Sigmoid colon (tissue), 7 donors: Measurements from ENCODE around the gene PSAP. TPM values are rescaled to one million over a fixed set of nuclear protein-coding genes. Genes with fewer than 3 reads are reported as not detected.

Source experiments
- DNase-seq: peaks from one replicate; pipeline ENCODE4 v3.0.0-alpha.2; 2019
- H3K27ac ChIP-seq, 4 donors: fragments of 200-600 bp; sonication (generic); one replicate each; pipeline ENCODE4 v1.5.1; 2016 to 2019; ENCODE audit warnings: mild to moderate bottlenecking in 1 of 4
- H3K27me3 ChIP-seq, 3 donors: fragments of 200-600 bp; sonication (generic); one replicate each; pipeline ENCODE4 v1.5.1; 2019; ENCODE audit warnings: mild to moderate bottlenecking in 1 of 3
- H3K36me3 ChIP-seq, 4 donors: fragments of 200-600 bp; sonication (generic); one replicate each; pipeline ENCODE4 v1.5.1; 2016 to 2019
- H3K4me1 ChIP-seq, 4 donors: fragments of 200-600 bp; sonication (generic); one replicate each; pipeline ENCODE4 v1.5.1; 2017 to 2019
- H3K4me3 ChIP-seq, 4 donors: fragments of 200-600 bp; sonication (generic); one replicate each; pipeline ENCODE4 v1.5.1; 2017 to 2019; ENCODE audit warnings: mild to moderate bottlenecking in 2 of 4, moderate library complexity in 1 of 4
- H3K9me3 ChIP-seq, 4 donors: fragments of 200-600 bp in 3 of 4; sonication (generic) in 3 of 4; one replicate each; pipeline versions ENCODE4 v1.5.1 to v1.6.1; 2013 to 2019
- EP300 ChIP-seq, 4 donors: sonication (generic); formaldehyde crosslinking; IDR thresholded peaks; one replicate each; pipeline ENCODE4 v1.6.1; 2017; ENCODE audit warnings: antibody characterized with exemption in 4 of 4
- POLR2A ChIP-seq, 2 donors: fragments of 450-650 bp; IDR thresholded peaks; one replicate each; pipeline ENCODE4 v1.6.1; 2016; ENCODE audit warnings: antibody characterized with exemption in 2 of 2, mild to moderate bottlenecking in 2 of 2, moderate library complexity in 2 of 2
- POLR2AphosphoS5 ChIP-seq, 4 donors: sonication (generic); formaldehyde crosslinking; IDR thresholded peaks; one replicate each; pipeline ENCODE4 v1.6.1; 2017; ENCODE audit warnings: antibody characterized with exemption in 4 of 4
- WGBS, 2 donors: extraction: QIAGEN DNeasy Blood & Tissue Kit; methylation state at CpG; one replicate each; pipeline ENCODE4 v1.1.7; 2013; 5-methylcytosine and 5-hydroxymethylcytosine counted together
- intact Hi-C: fragments of 100-400 bp; cut with DNase I; formaldehyde crosslinking; loops from one replicate; pipeline ENCODE4 v1.15.1; 2023
- polyA plus RNA-seq, 3 donors: library from polyadenylated mRNA; stranded (reverse); fragments of 200-250 nt; gene quantifications; one replicate each; pipeline ENCODE4 v1.2.3, GENCODE V29; 2013
- total RNA-seq, 4 donors: library from RNA; depleted of rRNA; stranded (reverse); fragments of >200 nt; gene quantifications; one replicate each; pipeline ENCODE4 v1.1.0, GENCODE V29; 2016
- TF ChIP-seq, protein P1 (sequence below), 4 experiments: fragments of 450-650 bp in 3 of 4; fragments of 200-600 bp in 1 of 4; IDR thresholded peaks; one replicate each; pipeline ENCODE4 v1.5.1; 2016 to 2019; ENCODE audit warnings: antibody characterized with exemption in 4 of 4, mild to moderate bottlenecking in 3 of 4, moderate library complexity in 2 of 4
- donor health status: healthy with polysubstance abuse.
- donor health status: Bipolar disorder and iron deficiency.
- donor health status: healthy.

PSAP gene
- total and polyA plus RNA-seq, 7 donors: 200 to 960 (median 636) TPM

DNA sequence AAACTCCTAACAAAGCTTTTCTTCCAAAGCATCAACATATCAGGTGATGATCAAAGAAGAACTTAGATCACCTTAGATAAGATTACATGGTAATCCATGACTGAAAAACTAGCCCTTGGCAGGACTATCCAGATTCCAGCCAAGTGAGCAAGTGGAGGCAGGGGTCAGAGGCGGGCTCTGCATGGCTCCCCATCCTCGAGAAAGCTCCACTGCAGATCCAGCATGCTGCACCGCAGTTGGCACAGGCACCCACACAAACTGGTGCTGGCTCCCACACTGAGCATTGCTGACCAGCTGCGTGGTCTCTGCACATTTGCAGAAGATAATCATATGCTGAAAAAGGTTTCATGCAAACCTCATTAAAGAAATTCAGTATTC, 10.1 kb downstream of the PSAP start:
- intact Hi-C loops: no loop called here
- DNase-seq: no peak
- 76 to 85% methylated on average over 4 of the region's 4 CpGs for WGBS, 2 donors

DNA sequence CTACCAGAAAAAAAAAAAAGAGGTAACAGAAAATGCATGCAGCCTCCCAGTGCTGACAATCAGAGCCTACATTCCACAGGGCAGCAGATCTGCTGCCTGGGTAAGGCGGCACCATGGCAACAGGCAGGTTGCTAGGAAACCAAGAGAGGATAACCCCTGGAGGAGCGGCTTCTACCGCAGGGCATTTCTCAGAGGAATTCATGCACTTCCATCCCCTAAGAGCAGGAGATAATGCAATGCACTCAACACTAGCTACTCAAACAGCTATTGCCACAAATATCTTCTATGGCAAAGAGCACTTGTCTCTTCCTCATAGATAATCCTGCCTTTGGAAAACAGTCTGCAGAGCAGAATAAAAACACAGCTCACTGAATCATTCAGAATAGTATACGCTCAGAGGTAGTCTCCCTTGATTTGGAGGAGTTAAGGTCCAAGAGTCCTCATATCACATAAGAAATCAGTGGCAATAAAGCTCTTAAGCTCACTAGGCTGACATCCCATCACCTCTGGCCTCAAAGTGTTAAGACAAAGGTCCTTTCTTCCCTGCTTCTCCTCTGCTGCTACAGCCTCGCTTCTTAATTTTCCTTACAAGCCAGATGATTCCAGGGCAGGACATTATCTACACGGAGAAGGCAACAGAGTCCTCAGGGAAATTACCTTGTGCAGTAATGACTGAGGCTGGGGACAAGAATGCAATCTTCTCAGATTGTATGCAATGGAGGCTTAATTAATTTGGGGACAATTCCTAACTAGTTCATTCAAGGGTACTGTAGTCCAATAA, 10.7 kb downstream of the PSAP start:
- no peak for TF ChIP-seq EP300 (IDR thresholded peaks at IDR 0.05)
- TF ChIP-seq, protein P1, sequence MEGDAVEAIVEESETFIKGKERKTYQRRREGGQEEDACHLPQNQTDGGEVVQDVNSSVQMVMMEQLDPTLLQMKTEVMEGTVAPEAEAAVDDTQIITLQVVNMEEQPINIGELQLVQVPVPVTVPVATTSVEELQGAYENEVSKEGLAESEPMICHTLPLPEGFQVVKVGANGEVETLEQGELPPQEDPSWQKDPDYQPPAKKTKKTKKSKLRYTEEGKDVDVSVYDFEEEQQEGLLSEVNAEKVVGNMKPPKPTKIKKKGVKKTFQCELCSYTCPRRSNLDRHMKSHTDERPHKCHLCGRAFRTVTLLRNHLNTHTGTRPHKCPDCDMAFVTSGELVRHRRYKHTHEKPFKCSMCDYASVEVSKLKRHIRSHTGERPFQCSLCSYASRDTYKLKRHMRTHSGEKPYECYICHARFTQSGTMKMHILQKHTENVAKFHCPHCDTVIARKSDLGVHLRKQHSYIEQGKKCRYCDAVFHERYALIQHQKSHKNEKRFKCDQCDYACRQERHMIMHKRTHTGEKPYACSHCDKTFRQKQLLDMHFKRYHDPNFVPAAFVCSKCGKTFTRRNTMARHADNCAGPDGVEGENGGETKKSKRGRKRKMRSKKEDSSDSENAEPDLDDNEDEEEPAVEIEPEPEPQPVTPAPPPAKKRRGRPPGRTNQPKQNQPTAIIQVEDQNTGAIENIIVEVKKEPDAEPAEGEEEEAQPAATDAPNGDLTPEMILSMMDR (IDR thresholded peaks at IDR 0.05): no peak
- TF ChIP-seq POLR2AphosphoS5 (IDR thresholded peaks at IDR 0.05): no peak
- TF ChIP-seq POLR2A (IDR thresholded peaks at IDR 0.05): no peak
- 15 to 46% methylated on average over 6 of the region's 6 CpGs for WGBS, 2 donors
- Histone ChIP-seq H3K9me3 (no peaks in the 10 kb centered on the region), H3K4me3 (no peak overlapping the region), H3K36me3 (no peaks in the 10 kb centered on the region), H3K4me1 (peaks cover 0 to 90% (median 83%) of the 10 kb centered on the region in 4 donors), H3K27me3 (no peaks in the 10 kb centered on the region), H3K27ac (peak overlapping the region; percentile 5 to 73 (median 66))
- DNase-seq: peak; percentile 83
- intact Hi-C loops: no loop called here

More for the DNA sequence above, 10.1 kb downstream of the PSAP start:
- no peaks in the 10 kb centered on the region for H3K27me3 ChIP-seq
- H3K36me3 ChIP-seq: no peaks in the 10 kb centered on the region
- TF ChIP-seq, protein P1 (IDR thresholded peaks at IDR 0.05): no peak
- TF ChIP-seq EP300 (IDR thresholded peaks at IDR 0.05) (no peak), POLR2A (IDR thresholded peaks at IDR 0.05) (no peak), POLR2AphosphoS5 (IDR thresholded peaks at IDR 0.05) (no peak)
- H3K9me3 ChIP-seq: no peaks in the 10 kb centered on the region
- H3K4me1 ChIP-seq: peaks cover 0 to 90% (median 83%) of the 10 kb centered on the region in 4 donors
- no peak overlapping the region for H3K4me3 ChIP-seq
- H3K27ac ChIP-seq: peak overlapping the region in 3 of 4 donors; percentile 5 to 73 (median 72)

DNA sequence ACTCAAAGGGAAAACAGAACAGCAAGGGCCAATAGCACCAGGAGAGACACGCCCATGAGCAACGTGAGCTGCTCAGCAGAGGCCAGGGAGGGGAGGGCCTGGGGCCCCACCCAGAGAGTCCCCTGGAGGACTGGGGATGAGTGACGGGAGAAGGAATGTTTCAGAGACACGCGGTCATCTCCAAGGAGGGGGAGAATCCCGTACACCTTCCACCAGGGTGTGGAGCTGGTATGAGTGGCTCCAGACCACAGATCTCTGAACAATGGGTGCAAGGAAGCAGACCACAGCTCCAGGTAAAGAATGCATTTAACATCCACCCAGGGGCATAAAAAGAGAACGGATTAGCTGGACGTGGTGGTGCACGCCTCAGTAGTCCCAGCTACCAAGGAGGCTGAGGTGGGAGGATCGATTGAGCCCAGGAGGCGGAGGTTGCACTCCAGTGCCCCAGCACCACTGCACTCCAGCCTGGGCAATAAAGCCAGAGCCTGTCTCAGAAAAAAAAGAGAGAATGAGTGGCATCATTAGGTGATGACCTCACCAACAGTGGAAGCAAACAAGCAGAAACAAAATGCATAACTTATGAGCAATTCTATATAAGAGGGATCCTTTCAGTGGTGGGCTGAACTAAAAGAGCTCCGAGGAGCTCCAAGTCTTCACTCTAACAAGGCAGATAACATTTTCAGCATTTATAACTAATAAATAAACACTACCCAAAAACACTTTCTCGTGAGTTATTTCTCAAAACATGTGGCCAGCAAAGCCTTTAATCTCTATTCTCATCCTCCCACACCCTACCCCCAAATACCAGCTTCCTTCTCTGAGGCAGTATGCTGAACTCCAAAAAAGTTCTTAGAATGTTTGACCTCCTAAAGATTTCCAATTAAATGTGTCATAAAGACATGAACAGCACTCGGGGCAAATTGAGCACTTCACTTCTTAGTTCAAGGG, 12.5 kb downstream of the PSAP start:
- H3K36me3 ChIP-seq: peaks cover 0 to under 1% (median 0%) of the 10 kb centered on the region in 4 donors
- 69 to 70% methylated on average over 14 of the region's 14 CpGs for WGBS, 2 donors
- H3K9me3 ChIP-seq: no peaks in the 10 kb centered on the region
- no peak overlapping the region for H3K4me3 ChIP-seq
- H3K27me3 ChIP-seq: no peaks in the 10 kb centered on the region
- intact Hi-C loops: loop anchor here (10.0 kb wide), 1 partner anchor 46 kb away; no protein-coding TSS in a partner anchor
- H3K4me1 ChIP-seq: peaks cover 0 to 87% (median 80%) of the 10 kb centered on the region in 4 donors
- DNase-seq: no peak
- peak overlapping the region; percentile 29 to 73 (median 66) for H3K27ac ChIP-seq
- TF ChIP-seq, protein P1 (IDR thresholded peaks at IDR 0.05): no peak
- TF ChIP-seq EP300 (IDR thresholded peaks at IDR 0.05) (no peak), POLR2A (IDR thresholded peaks at IDR 0.05) (no peak), POLR2AphosphoS5 (IDR thresholded peaks at IDR 0.05) (no peak)

DNA sequence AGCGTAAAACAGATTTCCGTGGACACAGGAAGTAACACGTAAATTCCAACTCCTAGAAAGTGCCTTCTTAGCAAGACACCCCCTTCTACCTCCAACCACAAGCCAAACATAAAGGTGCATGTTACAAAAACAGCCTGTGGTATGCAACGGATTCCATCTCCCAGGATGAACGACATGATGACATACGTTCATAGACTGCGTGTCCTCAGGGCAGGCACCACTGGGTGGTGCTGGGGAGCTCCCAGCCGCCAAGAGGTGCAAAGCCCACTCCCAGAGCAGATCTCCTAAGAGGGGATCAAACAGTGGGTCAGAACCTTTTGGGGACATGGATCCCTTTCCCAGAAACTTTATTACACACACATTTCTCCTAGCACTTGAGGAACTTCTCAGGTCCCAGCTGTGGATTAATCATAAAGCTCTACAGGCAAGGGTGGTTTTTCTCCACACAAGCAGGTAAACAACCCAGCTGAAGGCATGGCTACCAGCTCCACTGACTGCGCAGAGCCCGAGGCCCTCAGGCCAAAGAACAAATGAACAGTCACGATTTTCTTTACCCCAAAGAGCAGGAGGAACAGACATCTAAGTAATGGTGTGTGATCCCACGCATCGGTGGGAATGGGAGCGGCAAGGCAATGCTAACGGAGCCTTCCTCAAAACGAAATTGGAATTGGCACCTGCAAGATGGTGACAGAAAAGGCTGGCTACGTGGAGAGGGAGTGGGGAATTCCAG, 13.8 kb downstream of the PSAP start:
- TF ChIP-seq EP300 (IDR thresholded peaks at IDR 0.05) (no peak), POLR2A (IDR thresholded peaks at IDR 0.05) (no peak)
- Histone ChIP-seq H3K27me3 (no peaks in the 10 kb centered on the region), H3K9me3 (no peaks in the 10 kb centered on the region), H3K36me3 (peaks cover 0 to 11% (median 3%) of the 10 kb centered on the region in 4 donors), H3K4me1 (peaks cover 0 to 84% (median 74%) of the 10 kb centered on the region in 4 donors), H3K27ac (peak overlapping the region; percentile 60 to 73 (median 70)), H3K4me3 (no peak overlapping the region)
- DNase-seq: no peak
- intact Hi-C loops: loop anchor here (10.0 kb wide), 1 partner anchor 48 kb away; no protein-coding TSS in a partner anchor
- 78 to 87% methylated on average over 17 of the region's 17 CpGs for WGBS, 2 donors
